SK-N-SH treated with all-trans-retinoic acid at 6 μM for 48 hours (cell line): ENCODE data around the gene CCNI2.

Experiments
- ARNTL ChIP-seq: fragments of 450-650 bp; formaldehyde crosslinking; IDR thresholded peaks from 2 replicates; pipeline ENCODE4 v1.5.0; 2020; ENCODE audit warnings: low read depth, mild to moderate bottlenecking, moderate library complexity, borderline replicate concordance
- ESRRG ChIP-seq: fragments of 250-450 bp; sonication (Bioruptor Pico); IDR thresholded peaks from 2 replicates; pipeline ENCODE4 v1.6.1; 2021; ENCODE audit warnings: mild to moderate bottlenecking
- GLIS3 ChIP-seq: fragments of 250-450 bp; sonication (Bioruptor Pico); IDR thresholded peaks from 2 replicates; pipeline ENCODE4 v1.5.0; 2020; ENCODE audit warnings: mild to moderate bottlenecking, moderate library complexity
- PPARA ChIP-seq: fragments of 250-450 bp; sonication (Bioruptor Pico); IDR thresholded peaks from 2 replicates; pipeline ENCODE4 v1.5.0; 2020; ENCODE audit warnings: mild to moderate bottlenecking, borderline replicate concordance
- RARB ChIP-seq: fragments of 250-450 bp; sonication (Bioruptor Pico); IDR thresholded peaks from 2 replicates; pipeline ENCODE4 v1.8.0; 2021; ENCODE audit warnings: mild to moderate bottlenecking, moderate library complexity
- TOX ChIP-seq: fragments of 250-450 bp; sonication (Bioruptor Pico); IDR thresholded peaks from 2 replicates; pipeline ENCODE4 v1.8.0; 2021; ENCODE audit warnings: mild to moderate bottlenecking, moderate library complexity, borderline replicate concordance
- ZC3H10 ChIP-seq: fragments of 250-450 bp; sonication (Bioruptor Pico); IDR thresholded peaks from 2 replicates; pipeline ENCODE4 v1.5.1; 2021; ENCODE audit warnings: mild to moderate bottlenecking, moderate library complexity
- ZNF565 ChIP-seq: fragments of 450-650 bp; formaldehyde crosslinking; conservative IDR thresholded peaks from 2 replicates; pipeline ENCODE4 v1.5.0; 2020; ENCODE audit warnings: low read depth, mild to moderate bottlenecking, moderate library complexity
- TF ChIP-seq, protein P1 (sequence below): fragments of 250-450 bp; sonication (Bioruptor Pico); IDR thresholded peaks from 2 replicates; pipeline ENCODE4 v1.5.1; 2020; ENCODE audit warnings: low read depth, mild to moderate bottlenecking, moderate library complexity
- TF ChIP-seq, protein P2 (sequence below): fragments of 250-450 bp; sonication (Bioruptor Pico); IDR thresholded peaks from 2 replicates; pipeline ENCODE4 v1.5.0; 2020; ENCODE audit warnings: mild to moderate bottlenecking, moderate library complexity
- TF ChIP-seq, protein P3 (sequence below): fragments of 250-450 bp; sonication (Bioruptor Pico); IDR thresholded peaks from 2 replicates; pipeline ENCODE4 v1.5.1; 2021; ENCODE audit warnings: mild to moderate bottlenecking, moderate library complexity

DNA sequence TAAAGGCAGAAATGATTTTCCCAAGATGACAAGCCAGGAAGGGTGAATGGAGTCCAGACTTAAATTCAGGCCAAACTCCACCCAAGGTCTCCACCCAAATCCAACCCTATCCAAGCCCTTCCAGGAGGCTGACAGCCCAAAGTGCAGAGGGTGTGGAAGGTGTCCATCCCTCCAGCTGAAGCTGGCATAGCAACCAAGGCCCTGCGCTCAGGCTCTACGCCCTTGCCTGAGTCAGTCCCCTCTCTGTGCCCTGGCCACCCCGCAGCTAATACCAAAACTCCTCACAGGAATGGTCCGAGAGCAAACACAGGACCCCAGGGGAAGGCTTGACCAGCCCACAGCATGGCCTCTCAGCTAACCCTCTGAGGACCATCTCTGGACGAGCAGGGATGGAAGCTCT is 27.7 kb downstream of the CCNI2 start:
- TF ChIP-seq ZC3H10 (CRISPR knock-in tag) (no peak), ARNTL (CRISPR knock-in tag) (no peak), TOX (CRISPR knock-in tag) (no peak), GLIS3 (no peak), ZNF565 (CRISPR knock-in tag) (no peak), RARB (no peak), PPARA (no peak), ESRRG (no peak)
- TF ChIP-seq, protein P1, sequence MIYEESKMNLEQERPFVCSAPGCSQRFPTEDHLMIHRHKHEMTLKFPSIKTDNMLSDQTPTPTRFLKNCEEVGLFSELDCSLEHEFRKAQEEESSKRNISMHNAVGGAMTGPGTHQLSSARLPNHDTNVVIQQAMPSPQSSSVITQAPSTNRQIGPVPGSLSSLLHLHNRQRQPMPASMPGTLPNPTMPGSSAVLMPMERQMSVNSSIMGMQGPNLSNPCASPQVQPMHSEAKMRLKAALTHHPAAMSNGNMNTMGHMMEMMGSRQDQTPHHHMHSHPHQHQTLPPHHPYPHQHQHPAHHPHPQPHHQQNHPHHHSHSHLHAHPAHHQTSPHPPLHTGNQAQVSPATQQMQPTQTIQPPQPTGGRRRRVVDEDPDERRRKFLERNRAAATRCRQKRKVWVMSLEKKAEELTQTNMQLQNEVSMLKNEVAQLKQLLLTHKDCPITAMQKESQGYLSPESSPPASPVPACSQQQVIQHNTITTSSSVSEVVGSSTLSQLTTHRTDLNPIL (CRISPR knock-in tag): no peak
- TF ChIP-seq, protein P2, sequence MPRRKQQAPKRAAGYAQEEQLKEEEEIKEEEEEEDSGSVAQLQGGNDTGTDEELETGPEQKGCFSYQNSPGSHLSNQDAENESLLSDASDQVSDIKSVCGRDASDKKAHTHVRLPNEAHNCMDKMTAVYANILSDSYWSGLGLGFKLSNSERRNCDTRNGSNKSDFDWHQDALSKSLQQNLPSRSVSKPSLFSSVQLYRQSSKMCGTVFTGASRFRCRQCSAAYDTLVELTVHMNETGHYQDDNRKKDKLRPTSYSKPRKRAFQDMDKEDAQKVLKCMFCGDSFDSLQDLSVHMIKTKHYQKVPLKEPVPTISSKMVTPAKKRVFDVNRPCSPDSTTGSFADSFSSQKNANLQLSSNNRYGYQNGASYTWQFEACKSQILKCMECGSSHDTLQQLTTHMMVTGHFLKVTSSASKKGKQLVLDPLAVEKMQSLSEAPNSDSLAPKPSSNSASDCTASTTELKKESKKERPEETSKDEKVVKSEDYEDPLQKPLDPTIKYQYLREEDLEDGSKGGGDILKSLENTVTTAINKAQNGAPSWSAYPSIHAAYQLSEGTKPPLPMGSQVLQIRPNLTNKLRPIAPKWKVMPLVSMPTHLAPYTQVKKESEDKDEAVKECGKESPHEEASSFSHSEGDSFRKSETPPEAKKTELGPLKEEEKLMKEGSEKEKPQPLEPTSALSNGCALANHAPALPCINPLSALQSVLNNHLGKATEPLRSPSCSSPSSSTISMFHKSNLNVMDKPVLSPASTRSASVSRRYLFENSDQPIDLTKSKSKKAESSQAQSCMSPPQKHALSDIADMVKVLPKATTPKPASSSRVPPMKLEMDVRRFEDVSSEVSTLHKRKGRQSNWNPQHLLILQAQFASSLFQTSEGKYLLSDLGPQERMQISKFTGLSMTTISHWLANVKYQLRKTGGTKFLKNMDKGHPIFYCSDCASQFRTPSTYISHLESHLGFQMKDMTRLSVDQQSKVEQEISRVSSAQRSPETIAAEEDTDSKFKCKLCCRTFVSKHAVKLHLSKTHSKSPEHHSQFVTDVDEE: no peak
- TF ChIP-seq, protein P3, sequence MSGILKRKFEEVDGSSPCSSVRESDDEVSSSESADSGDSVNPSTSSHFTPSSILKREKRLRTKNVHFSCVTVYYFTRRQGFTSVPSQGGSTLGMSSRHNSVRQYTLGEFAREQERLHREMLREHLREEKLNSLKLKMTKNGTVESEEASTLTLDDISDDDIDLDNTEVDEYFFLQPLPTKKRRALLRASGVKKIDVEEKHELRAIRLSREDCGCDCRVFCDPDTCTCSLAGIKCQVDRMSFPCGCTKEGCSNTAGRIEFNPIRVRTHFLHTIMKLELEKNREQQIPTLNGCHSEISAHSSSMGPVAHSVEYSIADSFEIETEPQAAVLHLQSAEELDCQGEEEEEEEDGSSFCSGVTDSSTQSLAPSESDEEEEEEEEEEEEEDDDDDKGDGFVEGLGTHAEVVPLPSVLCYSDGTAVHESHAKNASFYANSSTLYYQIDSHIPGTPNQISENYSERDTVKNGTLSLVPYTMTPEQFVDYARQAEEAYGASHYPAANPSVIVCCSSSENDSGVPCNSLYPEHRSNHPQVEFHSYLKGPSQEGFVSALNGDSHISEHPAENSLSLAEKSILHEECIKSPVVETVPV (CRISPR knock-in tag): no peak
